ENCODE measurements around the gene PIP4K2A.
"Not testable (repeated sequence)": the region's sequence is repeated elsewhere in the genome, so short reads cannot be mapped to it uniquely, and the experiment has no call there.

The PIP4K2A gene

GRCh38 chr10:22544325-22545068 lies 169.9 kb downstream of the PIP4K2A start:
- no peak for DNase-seq

GRCh38 chr10:22542773-22543172 lies 171.6 kb downstream of the PIP4K2A start:
- no peak for DNase-seq

GRCh38 chr10:22541900-22542299 lies 172.5 kb downstream of the PIP4K2A start:
- no peak for DNase-seq

DNA sequence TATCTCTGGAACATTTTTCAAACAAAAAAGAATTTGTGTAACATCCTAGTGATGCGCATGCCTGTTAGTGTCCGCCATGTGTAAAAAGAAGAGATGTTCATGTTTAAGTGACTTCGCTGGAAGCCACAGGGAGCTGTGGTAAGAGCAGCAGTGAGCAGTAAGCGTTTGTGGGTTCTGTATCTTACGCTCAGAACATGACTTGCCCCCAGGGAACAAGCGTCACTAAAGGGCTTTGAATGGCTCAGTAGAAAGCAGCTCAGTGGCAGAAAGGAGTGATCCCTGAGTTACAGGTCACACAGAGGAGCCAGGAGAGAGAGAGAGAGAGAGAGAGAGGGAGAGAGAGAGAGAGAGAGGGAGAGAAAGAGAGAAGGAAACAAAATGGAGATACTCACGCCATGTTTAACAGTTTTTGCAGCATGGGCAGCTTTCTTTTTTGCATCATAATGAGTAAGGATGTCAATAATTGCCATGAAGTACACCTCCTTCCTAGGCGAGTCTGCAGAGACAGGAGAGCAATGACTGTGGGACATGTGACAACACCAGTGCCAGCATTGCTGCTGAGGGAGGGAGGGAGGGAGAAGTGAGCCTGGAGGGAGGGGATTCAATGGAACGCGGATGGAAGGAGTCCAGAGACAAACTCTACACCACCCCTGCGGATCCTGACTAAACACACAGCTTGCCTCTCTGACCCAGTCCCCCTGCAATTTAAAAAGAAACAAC lies 174.6 kb downstream of the PIP4K2A start:
- DNase-seq = no peak

DNA sequence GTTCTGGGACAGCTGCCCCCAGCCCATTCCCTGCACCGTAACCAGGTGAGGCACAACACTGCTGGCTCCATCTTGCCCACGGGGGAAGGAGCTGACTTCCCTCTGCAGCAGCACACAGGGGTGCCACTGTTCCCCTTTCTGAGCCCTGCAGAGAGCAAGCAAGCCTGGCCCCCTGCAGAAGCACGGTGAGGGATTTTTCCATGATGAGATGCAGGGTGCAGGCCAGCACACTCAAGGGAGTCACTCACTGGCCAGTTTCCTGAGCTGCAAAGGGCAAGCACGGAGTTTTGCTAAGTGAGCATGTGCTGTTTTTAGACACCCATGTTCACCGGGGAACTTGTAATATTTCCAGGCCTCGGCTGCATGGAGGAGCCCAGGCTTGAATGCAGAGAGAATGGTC lies 176.6 kb downstream of the PIP4K2A start:
- DNase-seq = no peak

DNA sequence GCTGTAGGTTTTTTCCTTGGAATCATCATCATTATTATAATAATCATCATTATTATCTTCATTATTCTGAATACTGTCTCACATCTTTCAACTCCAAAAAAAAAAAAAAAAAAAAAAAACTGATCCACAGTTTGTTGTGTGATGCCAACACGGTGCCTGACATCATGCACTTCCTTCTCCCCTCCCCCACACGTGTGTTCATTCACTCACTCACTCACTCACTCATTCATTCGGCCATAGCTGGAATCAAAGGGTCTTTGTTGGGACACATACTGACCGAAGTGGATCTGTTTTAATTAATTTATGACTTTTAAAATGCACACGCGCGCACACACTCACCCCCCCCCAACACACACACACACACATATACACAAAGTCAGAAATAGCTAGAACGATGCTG lies 177.8 kb downstream of the PIP4K2A start:
- DNase-seq = no peak

DNA sequence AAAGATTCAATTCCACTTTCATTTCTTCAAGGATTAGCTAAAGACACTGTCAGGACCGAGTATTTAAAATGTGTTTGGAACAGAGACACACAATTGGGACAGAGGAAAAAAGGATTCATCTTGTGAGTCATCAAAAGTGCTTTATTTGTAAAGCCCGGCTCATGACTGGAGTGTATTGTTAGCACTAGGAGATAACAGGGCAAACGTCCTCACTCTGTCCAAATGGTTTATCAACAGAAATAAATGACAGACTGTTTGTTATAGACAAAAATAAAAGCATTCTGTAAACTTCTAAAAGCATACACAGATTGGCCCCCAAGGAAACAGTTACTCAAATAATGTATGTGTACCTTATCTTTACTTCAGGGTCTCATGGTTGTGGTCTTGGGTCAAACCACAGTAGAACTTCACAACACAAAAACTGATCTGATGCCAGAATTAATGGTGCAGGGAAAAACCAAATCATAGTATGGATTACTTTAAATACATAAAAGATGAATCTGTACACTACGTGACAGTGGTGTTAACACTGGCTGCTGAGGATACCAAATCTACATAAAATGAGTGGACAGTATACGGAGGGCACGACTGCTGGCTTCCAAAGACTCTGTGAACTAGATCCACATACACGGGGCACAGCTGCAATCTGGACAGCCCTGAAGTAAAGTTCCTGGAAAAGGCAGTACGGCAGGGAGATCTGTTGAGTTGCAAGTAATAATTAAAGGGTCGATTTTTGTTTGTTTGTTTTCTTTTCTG lies 179.4 kb downstream of the PIP4K2A start:
- no peak for DNase-seq

GRCh38 chr10:22531441-22531840 lies 182.9 kb downstream of the PIP4K2A start:
- DNase-seq = no peak

DNA sequence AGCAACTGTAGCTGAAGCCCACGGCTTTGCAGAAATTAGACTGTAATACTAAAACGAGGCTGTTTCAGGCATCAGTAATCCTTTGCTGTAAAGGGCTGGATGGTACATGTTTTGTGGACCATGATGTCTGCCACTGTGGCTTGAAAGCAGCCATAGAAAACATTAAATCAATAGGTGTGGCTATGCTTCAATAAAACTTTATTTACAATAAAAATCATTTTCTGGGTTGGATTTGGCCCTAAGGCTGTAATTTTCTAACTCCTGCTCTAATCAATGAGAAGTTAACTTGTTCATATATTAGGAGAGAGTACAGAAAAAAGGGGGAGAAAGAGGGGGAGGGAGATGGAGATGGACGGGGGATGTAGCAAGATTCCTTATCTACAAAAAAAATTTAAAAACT lies 183.4 kb downstream of the PIP4K2A start:
- DNase-seq = no peak

DNA sequence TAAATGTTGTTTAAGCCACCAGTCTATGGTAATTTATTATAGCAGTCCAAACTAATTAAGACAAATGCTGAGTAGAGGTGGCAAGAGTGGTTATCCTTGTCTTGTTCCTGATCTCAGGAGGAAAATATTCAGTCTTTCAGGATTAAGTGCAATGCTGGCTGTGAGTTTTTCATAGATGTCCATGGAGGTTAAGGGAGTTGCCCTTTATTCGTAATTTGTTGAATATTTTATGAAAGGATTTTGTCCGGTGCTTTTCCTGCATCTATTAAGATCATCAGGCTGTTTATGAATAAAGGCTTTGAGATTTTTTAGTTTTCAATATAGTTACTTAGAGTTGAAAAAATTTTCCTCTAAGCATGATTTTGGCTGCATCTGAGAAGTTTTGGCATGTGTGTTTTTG lies 186.9 kb downstream of the PIP4K2A start:
- no peak for DNase-seq

- not testable (repeated sequence) for DNase-seq
Observed at GRCh38 chr10:22524333-22524732, 190.0 kb downstream of the PIP4K2A start.

- not testable (repeated sequence) for DNase-seq
Observed at GRCh38 chr10:22520645-22521044, 193.7 kb downstream of the PIP4K2A start.

GRCh38 chr10:22518167-22518724 lies 196.1 kb downstream of the PIP4K2A start:
- DNase-seq = no peak

DNA sequence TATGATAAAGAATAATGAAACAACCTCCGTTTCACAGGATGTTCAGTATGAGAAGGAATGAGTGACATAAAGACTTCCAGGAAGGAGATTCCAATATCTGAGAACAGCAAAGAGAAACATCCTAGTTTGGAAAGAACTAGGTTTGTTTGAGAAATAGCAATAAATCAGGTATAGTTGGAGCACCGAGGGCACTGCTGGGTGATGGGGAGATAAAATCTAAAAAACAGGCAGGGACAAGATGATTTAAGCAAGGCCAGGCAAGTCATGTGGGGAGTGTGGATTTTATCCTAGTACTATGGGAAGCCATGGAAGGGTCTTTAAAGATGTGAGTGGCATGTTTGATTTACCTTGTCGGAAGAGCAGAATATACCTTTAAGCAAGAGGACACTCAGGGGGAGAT lies 199.4 kb downstream of the PIP4K2A start:
- no peak for DNase-seq

DNA sequence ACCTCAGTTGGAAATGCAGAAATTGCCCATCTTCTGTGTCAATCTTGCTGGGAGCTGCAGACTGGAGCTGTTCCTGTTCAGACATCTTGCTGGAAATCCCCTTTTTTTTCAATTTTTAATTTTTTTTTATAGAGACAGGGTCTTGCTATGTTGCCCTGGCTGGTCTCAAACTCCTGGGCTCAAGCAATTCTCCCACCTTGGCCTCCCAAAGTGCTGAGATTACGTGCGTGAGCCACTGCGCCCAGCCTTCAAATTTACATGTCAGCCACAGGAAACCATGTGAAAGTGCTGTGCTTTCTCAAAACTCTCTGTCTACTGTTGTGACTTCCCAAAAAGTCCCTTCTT lies 200.0 kb downstream of the PIP4K2A start:
- DNase-seq = not testable (repeated sequence)

DNA sequence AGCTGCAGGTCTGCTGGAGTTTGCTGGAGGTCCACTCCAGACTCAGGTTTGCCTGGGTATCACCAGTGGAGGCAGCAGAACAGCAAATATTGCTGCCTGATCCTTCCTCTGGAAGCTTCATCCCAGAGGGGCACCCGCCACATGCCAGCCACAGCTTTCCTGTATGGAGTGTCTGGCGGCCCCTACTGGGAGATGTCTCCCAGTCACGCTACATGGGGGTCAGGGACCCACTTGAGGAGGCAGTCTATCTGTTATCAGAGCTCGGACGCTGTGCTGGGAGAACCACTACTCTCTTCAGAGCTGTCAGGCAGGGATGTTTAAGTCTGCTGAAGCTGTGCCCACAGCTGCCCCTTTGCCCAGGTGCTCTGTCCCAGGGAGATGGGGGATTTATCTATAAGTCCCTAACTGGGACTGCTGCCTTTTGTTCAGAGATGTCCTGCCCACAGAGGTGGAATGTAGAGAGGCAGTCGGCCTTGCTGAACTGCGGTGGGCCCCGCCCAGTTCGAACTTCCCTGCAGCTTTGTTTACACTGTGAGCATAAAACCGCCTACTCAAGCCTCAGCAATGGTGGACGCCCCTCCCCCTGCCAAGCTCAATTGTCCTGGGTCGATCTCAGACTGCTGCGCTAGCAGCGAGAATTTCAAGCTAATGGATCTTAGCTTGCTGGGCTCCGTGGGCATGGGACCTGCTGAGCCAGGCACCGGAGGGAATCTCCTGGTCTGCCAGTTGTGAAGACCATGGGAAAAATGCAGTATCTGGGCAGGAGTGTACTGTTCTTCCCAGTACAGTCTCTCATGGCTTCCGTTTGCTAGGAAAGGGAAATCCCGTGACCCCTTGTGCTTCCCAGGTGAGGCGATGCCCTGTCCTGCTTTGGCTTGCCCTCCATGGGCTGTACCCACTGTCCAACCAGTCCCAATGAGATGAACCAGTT lies 200.6 kb downstream of the PIP4K2A start:
- DNase-seq = peak; percentile 17

- not testable (repeated sequence) for DNase-seq
Observed at GRCh38 chr10:22512015-22512414, 202.4 kb downstream of the PIP4K2A start.

DNA sequence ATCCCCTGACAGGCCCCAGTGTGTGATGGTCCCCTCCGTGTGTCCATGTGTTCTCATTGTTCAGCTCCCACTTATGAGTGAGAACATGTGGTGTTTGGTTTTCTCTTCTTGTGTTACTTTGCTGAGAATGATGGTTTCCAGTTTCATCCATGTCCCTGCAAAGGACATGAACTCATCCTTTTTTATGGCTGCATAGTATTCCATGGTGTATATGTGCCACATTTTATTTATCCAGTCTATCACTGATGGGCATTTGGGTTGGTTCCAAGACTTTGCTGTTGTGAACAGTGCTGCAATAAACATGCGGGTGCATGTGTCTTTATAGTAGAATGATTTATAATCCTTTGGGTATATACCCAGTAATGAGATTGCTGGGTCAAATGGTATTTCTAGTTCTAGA lies 206.2 kb downstream of the PIP4K2A start:
- not testable (repeated sequence) for DNase-seq

- no peak for DNase-seq
Observed at GRCh38 chr10:22505911-22506685, 208.3 kb downstream of the PIP4K2A start.

- DNase-seq = no peak
Observed at GRCh38 chr10:22504766-22505165, 209.6 kb downstream of the PIP4K2A start.

DNA sequence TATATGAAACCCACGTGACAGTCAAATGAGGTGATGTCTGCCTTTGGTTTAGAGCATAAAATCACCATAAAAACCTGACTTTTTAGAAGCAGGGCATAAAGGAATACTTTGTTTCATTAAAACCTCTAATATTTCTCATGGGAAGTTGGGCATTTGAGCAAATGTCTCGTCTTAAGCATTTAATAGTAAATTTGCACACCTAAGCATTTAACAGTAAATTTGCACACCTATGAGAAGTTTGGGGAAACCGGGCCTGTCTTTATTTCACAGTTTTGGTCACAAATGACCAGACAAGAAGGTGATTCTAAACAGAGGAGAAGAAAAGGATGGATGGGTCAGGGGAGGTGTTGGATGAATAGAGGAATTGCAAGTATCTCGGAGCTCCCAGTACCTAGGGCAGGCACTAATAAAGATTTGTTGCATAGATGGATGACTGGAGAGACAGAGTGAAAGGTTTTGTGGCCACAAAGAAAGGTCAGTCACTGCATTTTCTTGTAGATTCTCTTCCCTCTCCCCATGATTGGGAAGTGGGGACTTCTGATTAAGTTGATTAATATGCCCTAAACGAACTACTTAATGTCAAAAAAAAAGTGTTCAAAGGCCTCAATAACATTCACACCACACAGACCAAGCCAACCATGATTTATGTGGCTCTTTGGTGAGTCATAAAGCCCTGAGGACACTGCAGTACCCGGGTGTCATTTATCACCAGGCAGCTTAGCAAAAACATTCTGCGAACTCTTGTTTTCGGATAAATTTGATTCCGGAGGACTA lies 210.9 kb downstream of the PIP4K2A start:
- DNase-seq = no peak

All from NCI-H526 treated with DMSO at 0.1 percent for 48 hours (cell line).